HCT116 (cell line): ENCODE measurements around the gene KRT7. TPM values are rescaled to one million over a fixed set of nuclear protein-coding genes. Genes with fewer than 3 reads are reported as not detected.

Experiments used
- ATAC-seq: fragments of 200-7000 bp; cut with Tn5 transposase; 2 replicates; pipeline ENCODE4 v1.9.1; 2020; ENCODE audit warnings: mild to moderate bottlenecking, moderate library complexity
- BruUV-seq: library from RNA; stranded (reverse); fragments of 400-500 nt; replicated peaks from 2 replicates; lab custom pipeline; 2021; lab: Mats Ljungman, UMichigan
- CTCF ChIA-PET: fragments of 300-600 bp; sonication (Branson Sonifier 250); formaldehyde crosslinking; loops from one replicate; lab custom pipeline; 2021; ENCODE audit warnings: antibody characterized with exemption; lab: Charles Lee
- POLR2A ChIA-PET: fragments of 300-600, 350-600 bp; sonication (Branson Sonifier 250); formaldehyde crosslinking; loops from one replicate; lab custom pipeline; 2021; ENCODE audit warnings: antibody characterized with exemption; lab: Charles Lee
- RAD21 ChIA-PET, 2 experiments: fragments of 300-600 bp; sonication (Branson Sonifier 250); formaldehyde crosslinking; loops; one replicate each; lab custom pipeline; 2023; ENCODE audit warnings: low total read pairs in 2 of 2; ENCODE audit not compliant: uncharacterized antibody in 2 of 2, unreplicated experiment in 2 of 2, low non-redundant PET in 1 of 2; lab: Charles Lee
- DNase-seq: peaks from one replicate; pipeline ENCODE4 v3.0.0-alpha.2; 2010; ENCODE audit warnings: low read depth, low spot score
- H2AFZ ChIP-seq: fragments of 200-600 bp; shearing (Covaris generic), sonication (generic); 2 replicates; pipeline ENCODE4 v1.6.1; 2017; ENCODE audit warnings: low read depth, mixed run types, mixed read lengths, antibody characterized with exemption, low read length; ENCODE audit not compliant: poor library complexity, severe bottlenecking
- H3K27ac ChIP-seq: 2 replicates; pipeline ENCODE4 v1.5.1; 2012; ENCODE audit warnings: low read depth, low read length
- H3K27me3 ChIP-seq: fragments of 200-600 bp; sonication (generic); 2 replicates; pipeline ENCODE4 v1.6.1; 2016; ENCODE audit warnings: mixed run types, low read length, mixed read lengths; ENCODE audit not compliant: insufficient read depth
- H3K36me3 ChIP-seq, 2 experiments: fragments of 200-500 bp in 1 of 2; fragments of 200-600 bp in 1 of 2; sonication (Bioruptor generic) in 1 of 2; sonication (generic) in 1 of 2; 2 replicates each; pipeline versions ENCODE4 v1.5.1 to v1.6.1; 2014 to 2016; ENCODE audit warnings: low read length in 2 of 2, inconsistent platforms in 1 of 2, mixed read lengths in 1 of 2, mixed run types in 1 of 2; ENCODE audit not compliant: insufficient read depth in 2 of 2, control insufficient read depth in 1 of 2
- H3K4me1 ChIP-seq, 2 experiments: fragments of 200-600 bp in 1 of 2; sonication (generic) in 1 of 2; 2 replicates each; pipeline versions ENCODE4 v1.5.1 to v1.6.1; 2012 to 2017; ENCODE audit warnings: low read length in 2 of 2, inconsistent platforms in 1 of 2, mild to moderate bottlenecking in 1 of 2, mixed read lengths in 1 of 2, mixed run types in 1 of 2, moderate library complexity in 1 of 2; ENCODE audit not compliant: insufficient read depth in 2 of 2, control insufficient read depth in 1 of 2
- H3K4me2 ChIP-seq: fragments of 200-600 bp; sonication (generic); 2 replicates; pipeline ENCODE4 v1.6.1; 2017; ENCODE audit warnings: mixed run types, low read length, mixed read lengths
- H3K4me3 ChIP-seq, 2 experiments: fragments of 200-600 bp in 1 of 2; sonication (generic) in 1 of 2; replicated peaks in 1 of 2; 2 replicates each; pipeline ENCODE4 v1.5.1; 2011 to 2016; ENCODE audit warnings: low read length in 2 of 2, control low read depth in 1 of 2, low read depth in 1 of 2, mild to moderate bottlenecking in 1 of 2, mixed read lengths in 1 of 2, mixed run types in 1 of 2
- H3K79me2 ChIP-seq: fragments of 200-600 bp; sonication (generic); 2 replicates; pipeline ENCODE4 v1.6.1; 2017; ENCODE audit warnings: mild to moderate bottlenecking, mixed run types, low read length, moderate library complexity, mixed read lengths; ENCODE audit not compliant: insufficient read depth
- H3K9ac ChIP-seq: fragments of 200-600 bp; sonication (generic); 2 replicates; pipeline ENCODE4 v1.6.1; 2016; ENCODE audit warnings: low read length, mixed read lengths
- H3K9me2 ChIP-seq: fragments of 200-600 bp; sonication (generic), shearing (Covaris generic); 2 replicates; pipeline ENCODE4 v1.6.1; 2017; ENCODE audit warnings: mixed run types, mild to moderate bottlenecking, moderate library complexity; ENCODE audit not compliant: insufficient read depth
- H3K9me3 ChIP-seq, 2 experiments: fragments of 200-500 bp in 1 of 2; fragments of 200-600 bp in 1 of 2; sonication (Bioruptor generic) in 1 of 2; sonication (generic) in 1 of 2; 2 replicates each; pipeline ENCODE4 v1.6.1; 2014 to 2017; ENCODE audit warnings: low read length in 2 of 2, mixed read lengths in 2 of 2, inconsistent platforms in 1 of 2, low read depth in 1 of 2, mild to moderate bottlenecking in 1 of 2, mixed run types in 1 of 2, moderate library complexity in 1 of 2; ENCODE audit not compliant: control insufficient read depth in 1 of 2, insufficient read depth in 1 of 2
- H4K20me1 ChIP-seq: fragments of 200-600 bp; sonication (generic), shearing (Covaris generic); 2 replicates; pipeline ENCODE4 v1.6.1; 2017; ENCODE audit warnings: mixed run types, mild to moderate bottlenecking, moderate library complexity; ENCODE audit not compliant: insufficient read depth
- CEBPB ChIP-seq: IDR thresholded peaks from 2 replicates; pipeline ENCODE4 v1.6.1; 2012; ENCODE audit warnings: low read depth
- CTCF ChIP-seq, 3 experiments: fragments of 200-600 bp in 1 of 3; sonication (generic) in 1 of 3; IDR thresholded peaks in 2 of 3; conservative IDR thresholded peaks in 1 of 3; 2 replicates each; pipeline ENCODE4 v1.5.1; 2012 to 2017; ENCODE audit warnings: low read depth in 2 of 3, low read length in 2 of 3, antibody characterized with exemption in 1 of 3, borderline replicate concordance in 1 of 3, control low read depth in 1 of 3, mild to moderate bottlenecking in 1 of 3, mixed read lengths in 1 of 3, mixed run types in 1 of 3, moderate library complexity in 1 of 3; ENCODE audit not compliant: insufficient read depth in 1 of 3
- EGR1 ChIP-seq: IDR thresholded peaks from 2 replicates; pipeline ENCODE4 v1.6.1; 2012; ENCODE audit warnings: low read depth
- EZH2phosphoT487 ChIP-seq: fragments of 200-600 bp; IDR thresholded peaks from 2 replicates; pipeline ENCODE4 v1.6.1; 2018; ENCODE audit warnings: antibody characterized with exemption, borderline replicate concordance
- JUND ChIP-seq: IDR thresholded peaks from 2 replicates; pipeline ENCODE4 v1.6.1; 2012
- MAX ChIP-seq: IDR thresholded peaks from 2 replicates; pipeline ENCODE4 v1.6.1; 2012
- POLR2AphosphoS5 ChIP-seq: IDR thresholded peaks from 2 replicates; pipeline ENCODE4 v1.6.1; 2011; ENCODE audit warnings: mild to moderate bottlenecking, low read depth, low read length, moderate library complexity
- REST ChIP-seq: IDR thresholded peaks from 2 replicates; pipeline ENCODE4 v1.6.1; 2012; ENCODE audit warnings: low read depth
- SIN3A ChIP-seq: IDR thresholded peaks from 2 replicates; pipeline ENCODE4 v1.6.1; 2012; ENCODE audit warnings: low read depth
- SP1 ChIP-seq: IDR thresholded peaks from 2 replicates; pipeline ENCODE4 v1.6.1; 2012; ENCODE audit warnings: low read depth
- SRF ChIP-seq: IDR thresholded peaks from 2 replicates; pipeline ENCODE4 v1.6.1; 2012; ENCODE audit warnings: low read depth
- ZNF274 ChIP-seq: fragments of 200-500 bp; sonication (Bioruptor generic); IDR thresholded peaks from 2 replicates; pipeline ENCODE4 v1.6.1; 2014; ENCODE audit warnings: mild to moderate bottlenecking, low read depth, low read length, inconsistent platforms
- intact Hi-C: fragments of 100-400 bp; cut with micrococcal nuclease; formaldehyde crosslinking; loops from 2 replicates; pipeline ENCODE4 v1.10.0; 2022
- total RNA-seq: library from RNA; stranded (reverse); gene quantifications from one replicate; pipeline ENCODE4 v1.2.1, GENCODE V29; 2021; ENCODE audit not compliant: unreplicated experiment

The KRT7 gene
- total RNA-seq, 1 experiment from 2014 or later: 72.6 TPM

GRCh38 chr12:52250048-52250990 is 17.3 kb downstream of the KRT7 start (continued):
- TF ChIP-seq CTCF (IDR thresholded peaks at IDR 0.05 in 2 of 3, conservative IDR thresholded peaks at IDR 0.05 in 1 of 3; ENCODE audit: borderline replicate concordance in 1 of 3, insufficient read depth in 1 of 3, low read depth in 2 of 3, low read length in 2 of 3) (no peak), SIN3A (no peak)
- TF ChIP-seq, all 23 proteins: peak for 0

- intact Hi-C loops: no loop called here
- ChIA-PET CTCF (interaction anchor here (0.6 to 1.9 kb wide), 10 partner anchors 11 to 80 kb away, joined by 3 to 9 read pairs (median 3); partner anchors contain the start of gene KRT86), RAD21 (no interaction called here), POLR2A (interaction anchor here (1.3 kb wide), 1 partner anchor 28 kb away, joined by 6 read pairs; no protein-coding TSS in a partner anchor)
- DNase-seq (no peak), ATAC-seq (no peak)
- Histone ChIP-seq H3K27ac (no peak overlapping the region), H3K9ac (no peak overlapping the region), H3K4me1 (peaks cover 30 to 44% of the 10 kb centered on the region in 2 experiments), H3K4me2 (no peak overlapping the region), H4K20me1 (no peaks in the 10 kb centered on the region), H2AFZ (no peak overlapping the region), H3K9me2 (no peaks in the 10 kb centered on the region), H3K79me2 (no peaks in the 10 kb centered on the region), H3K9me3 (no peaks in the 10 kb centered on the region), H3K4me3 (no peak overlapping the region), H3K27me3 (no peaks in the 10 kb centered on the region), H3K36me3 (no peaks in the 10 kb centered on the region)
- no TSS peak for BruUV-seq
- TF ChIP-seq CTCF (IDR thresholded peaks at IDR 0.05 in 2 of 3, conservative IDR thresholded peaks at IDR 0.05 in 1 of 3; ENCODE audit: borderline replicate concordance in 1 of 3, insufficient read depth in 1 of 3, low read depth in 2 of 3, low read length in 2 of 3) (no peak), MAX (no peak), SIN3A (no peak), JUND (no peak), REST (no peak), EGR1 (no peak), EZH2phosphoT487 (no peak), SP1 (no peak), ZNF274 (no peak), SRF (no peak), POLR2AphosphoS5 (no peak), CEBPB (no peak)
These were observed 18.5 kb downstream of the KRT7 start for GRCh38 chr12:52251367-52252051.
